NB4 (cell line): ENCODE measurements around the gene OXT.
"Not testable (repeated sequence)": the region's sequence is repeated elsewhere in the genome, so short reads cannot be mapped to it uniquely, and the experiment has no call there.

Experiments
- DNase-seq: peaks from one replicate; pipeline ENCODE4 v3.0.0; 2010; ENCODE audit warnings: low read depth
- H3K4me3 ChIP-seq: one replicate; pipeline ENCODE4 v1.5.1; 2011; ENCODE audit warnings: mild to moderate bottlenecking, low read depth, low read length, moderate library complexity
- MYC ChIP-seq: IDR thresholded peaks from 2 replicates; pipeline ENCODE4 v1.6.1; 2011; ENCODE audit warnings: low read depth, low read length
- POLR2A ChIP-seq: IDR thresholded peaks from 2 replicates; pipeline ENCODE4 v1.6.1; 2011; ENCODE audit warnings: mild to moderate bottlenecking; ENCODE audit not compliant: insufficient read length; ENCODE audit errors: extremely low read depth
- TF ChIP-seq, protein P1 (sequence below): IDR thresholded peaks from one replicate; pipeline ENCODE4 v1.5.1; 2012; ENCODE audit warnings: low read depth, low read length
- TF ChIP-seq, protein P2 (sequence below): IDR thresholded peaks from 2 replicates; pipeline ENCODE4 v1.6.1; 2011; ENCODE audit warnings: low read depth, low read length

Gene OXT

GRCh38 chr20:3068075-3068474 lies 3.3 kb upstream of the OXT start:
- H3K4me3 ChIP-seq: no peak overlapping the region
- TF ChIP-seq MYC (no peak), POLR2A (no peak)
- TF ChIP-seq, protein P1, sequence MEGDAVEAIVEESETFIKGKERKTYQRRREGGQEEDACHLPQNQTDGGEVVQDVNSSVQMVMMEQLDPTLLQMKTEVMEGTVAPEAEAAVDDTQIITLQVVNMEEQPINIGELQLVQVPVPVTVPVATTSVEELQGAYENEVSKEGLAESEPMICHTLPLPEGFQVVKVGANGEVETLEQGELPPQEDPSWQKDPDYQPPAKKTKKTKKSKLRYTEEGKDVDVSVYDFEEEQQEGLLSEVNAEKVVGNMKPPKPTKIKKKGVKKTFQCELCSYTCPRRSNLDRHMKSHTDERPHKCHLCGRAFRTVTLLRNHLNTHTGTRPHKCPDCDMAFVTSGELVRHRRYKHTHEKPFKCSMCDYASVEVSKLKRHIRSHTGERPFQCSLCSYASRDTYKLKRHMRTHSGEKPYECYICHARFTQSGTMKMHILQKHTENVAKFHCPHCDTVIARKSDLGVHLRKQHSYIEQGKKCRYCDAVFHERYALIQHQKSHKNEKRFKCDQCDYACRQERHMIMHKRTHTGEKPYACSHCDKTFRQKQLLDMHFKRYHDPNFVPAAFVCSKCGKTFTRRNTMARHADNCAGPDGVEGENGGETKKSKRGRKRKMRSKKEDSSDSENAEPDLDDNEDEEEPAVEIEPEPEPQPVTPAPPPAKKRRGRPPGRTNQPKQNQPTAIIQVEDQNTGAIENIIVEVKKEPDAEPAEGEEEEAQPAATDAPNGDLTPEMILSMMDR: no peak
- TF ChIP-seq, protein P2, sequence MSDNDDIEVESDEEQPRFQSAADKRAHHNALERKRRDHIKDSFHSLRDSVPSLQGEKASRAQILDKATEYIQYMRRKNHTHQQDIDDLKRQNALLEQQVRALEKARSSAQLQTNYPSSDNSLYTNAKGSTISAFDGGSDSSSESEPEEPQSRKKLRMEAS: no peak
- DNase-seq: no peak

GRCh38 chr20:3068986-3069900 lies 2.2 kb upstream of the OXT start:
- DNase-seq: peak; percentile 59
- TF ChIP-seq, protein P2: 0 out of 2 replicates have a peak, but pooled peaks have one; percentile 17
- no peak for TF ChIP-seq POLR2A
- no peak for TF ChIP-seq MYC
- TF ChIP-seq, protein P1: peak; percentile 65
- H3K4me3 ChIP-seq: no peak overlapping the region

GRCh38 chr20:3070725-3071124 lies 695 bp upstream of the OXT start:
- DNase-seq: no peak
- H3K4me3 ChIP-seq: no peak overlapping the region
- TF ChIP-seq, protein P1: no peak
- TF ChIP-seq POLR2A: no peak
- TF ChIP-seq, protein P2: no peak
- TF ChIP-seq MYC: no peak

- TF ChIP-seq, protein P1: no peak
- TF ChIP-seq, protein P2: no peak
- no peak for DNase-seq
- H3K4me3 ChIP-seq: no peak overlapping the region
These were observed 182 bp upstream of the OXT start for GRCh38 chr20:3071266-3071609.

DNA sequence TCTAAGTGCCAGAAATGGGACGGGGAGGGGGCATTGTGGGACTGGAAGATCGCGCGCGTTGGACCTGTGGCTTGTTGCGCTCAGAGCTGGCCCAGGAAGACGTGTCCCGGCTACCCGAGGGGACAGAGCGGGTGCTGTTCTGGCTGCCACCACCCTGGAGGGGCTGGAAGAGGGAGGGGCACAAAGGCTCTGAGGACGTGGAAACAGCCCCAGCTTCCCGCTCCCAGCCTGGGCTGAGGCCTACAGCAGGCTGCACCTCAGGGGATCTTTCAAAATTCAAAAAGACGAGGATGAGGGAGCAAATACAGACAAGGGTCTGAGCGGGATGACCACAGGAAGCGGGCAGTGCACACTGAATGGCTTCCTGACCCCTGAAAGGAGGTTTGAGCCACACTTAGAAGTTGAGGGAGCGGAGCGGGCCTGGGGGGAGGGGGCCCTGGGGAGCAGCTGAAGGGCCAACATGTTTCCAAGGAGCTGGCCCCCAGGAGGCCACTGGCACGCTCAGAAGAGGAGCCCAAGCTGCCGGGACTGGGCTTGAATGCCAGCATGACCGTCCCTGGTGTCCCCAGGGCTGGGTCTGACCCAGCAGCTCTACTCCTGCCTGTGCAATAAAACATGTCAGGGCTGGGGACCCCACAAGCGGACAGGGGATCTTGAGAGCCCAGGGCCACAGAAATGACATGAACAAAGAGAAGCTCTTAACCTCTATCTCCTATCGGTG lies 1.3 kb downstream of the OXT start:
- DNase-seq: no peak
- TF ChIP-seq, protein P1: no peak
- TF ChIP-seq, protein P2: no peak
- TF ChIP-seq POLR2A: no peak
- TF ChIP-seq MYC: no peak
- no peak overlapping the region for H3K4me3 ChIP-seq

DNA sequence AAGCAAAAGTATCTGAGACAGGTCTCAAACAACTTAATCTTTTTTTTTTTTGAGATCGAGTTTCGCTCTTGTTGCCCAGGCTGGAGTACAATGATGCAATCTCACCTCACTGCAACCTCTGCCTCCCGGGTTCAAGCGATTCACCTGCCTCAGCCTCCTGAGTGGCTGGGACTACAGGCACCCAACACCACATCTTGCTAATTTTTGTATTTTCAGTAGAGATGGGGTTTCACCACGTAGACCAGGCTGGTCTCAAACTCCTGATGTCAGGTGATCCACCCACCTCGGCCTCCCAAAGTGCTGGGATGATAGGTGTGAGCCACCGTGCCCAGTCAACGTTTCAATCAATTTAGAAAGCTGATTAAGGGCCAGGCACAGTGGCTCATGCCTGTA lies 1.8 kb downstream of the OXT start:
- not testable (repeated sequence) for H3K4me3 ChIP-seq, DNase-seq
